Activated CD8-positive, alpha-beta memory T cell treated with anti-CD3 and anti-CD28 coated beads, Interleukin-2, amount 50 U/mL, for 24 hours (primary cell): ENCODE data around the gene ACO2.

Source experiments
- DNase-seq: peaks from one replicate; pipeline ENCODE4 v3.0.0-alpha.2; 2020; ENCODE audit errors: extremely low read depth

ACO2 gene

GRCh38 chr22:41488596-41489385 lies 19.9 kb downstream of the ACO2 start:
- DNase-seq: no peak

- DNase-seq: no peak
Observed at GRCh38 chr22:41491374-41492100, 22.6 kb downstream of the ACO2 start.

- no peak for DNase-seq
Observed at GRCh38 chr22:41498303-41498835, 29.5 kb downstream of the ACO2 start.

GRCh38 chr22:41499624-41500280 lies 30.8 kb downstream of the ACO2 start:
- DNase-seq: no peak

- no peak for DNase-seq
Observed at GRCh38 chr22:41500303-41500702, 31.4 kb downstream of the ACO2 start.

GRCh38 chr22:41501209-41501608 lies 32.3 kb downstream of the ACO2 start:
- DNase-seq: no peak

- no peak for DNase-seq
Observed at GRCh38 chr22:41504397-41504796, 35.5 kb downstream of the ACO2 start.

- no peak for DNase-seq
Observed at GRCh38 chr22:41504816-41505215, 35.9 kb downstream of the ACO2 start.

GRCh38 chr22:41505511-41506220 lies 36.7 kb downstream of the ACO2 start:
- no peak for DNase-seq

- no peak for DNase-seq
Observed at GRCh38 chr22:41507330-41508063, 38.6 kb downstream of the ACO2 start.

GRCh38 chr22:41508770-41509170 lies 39.9 kb downstream of the ACO2 start:
- DNase-seq: no peak

GRCh38 chr22:41511521-41511968 lies 42.6 kb downstream of the ACO2 start:
- DNase-seq: no peak

GRCh38 chr22:41512421-41513194 lies 43.7 kb downstream of the ACO2 start:
- no peak for DNase-seq

- no peak for DNase-seq
Observed at GRCh38 chr22:41513391-41513790, 44.5 kb downstream of the ACO2 start.

- DNase-seq: no peak
Observed at GRCh38 chr22:41516462-41516861, 47.5 kb downstream of the ACO2 start.

GRCh38 chr22:41517172-41518047 lies 48.5 kb downstream of the ACO2 start:
- DNase-seq: no peak

GRCh38 chr22:41518048-41518347 lies 49.1 kb downstream of the ACO2 start:
- DNase-seq: no peak

GRCh38 chr22:41521126-41521525 lies 52.2 kb downstream of the ACO2 start:
- DNase-seq: no peak

- no peak for DNase-seq
Observed at GRCh38 chr22:41522813-41523212, 53.9 kb downstream of the ACO2 start.
